Measurements from ENCODE around the gene ZNF268.
"Not testable (repeated sequence)": the region's sequence is repeated elsewhere in the genome, so short reads cannot be mapped to it uniquely, and the experiment has no call there.

The ZNF268 gene

DNA sequence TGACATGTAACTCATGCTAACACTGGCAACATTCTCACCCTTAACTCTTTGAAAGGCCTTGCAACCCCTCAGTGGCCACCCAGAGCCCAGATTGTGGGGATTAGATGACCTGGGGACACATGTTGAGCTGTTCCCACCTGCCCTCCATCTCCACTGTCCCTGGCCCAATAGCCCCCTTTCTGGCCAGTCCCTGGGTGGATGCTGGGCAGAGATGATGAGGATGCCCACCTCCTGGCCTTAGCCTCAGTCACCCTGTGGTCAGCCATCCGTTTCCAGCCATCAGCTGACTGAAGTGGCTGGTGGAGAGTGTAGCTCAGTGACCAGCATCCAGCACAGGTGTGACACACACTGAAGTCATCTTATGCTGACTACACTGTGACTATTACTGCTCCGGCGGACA, 49.7 kb downstream of the ZNF268 start:
- DNase-seq: no peak

DNA sequence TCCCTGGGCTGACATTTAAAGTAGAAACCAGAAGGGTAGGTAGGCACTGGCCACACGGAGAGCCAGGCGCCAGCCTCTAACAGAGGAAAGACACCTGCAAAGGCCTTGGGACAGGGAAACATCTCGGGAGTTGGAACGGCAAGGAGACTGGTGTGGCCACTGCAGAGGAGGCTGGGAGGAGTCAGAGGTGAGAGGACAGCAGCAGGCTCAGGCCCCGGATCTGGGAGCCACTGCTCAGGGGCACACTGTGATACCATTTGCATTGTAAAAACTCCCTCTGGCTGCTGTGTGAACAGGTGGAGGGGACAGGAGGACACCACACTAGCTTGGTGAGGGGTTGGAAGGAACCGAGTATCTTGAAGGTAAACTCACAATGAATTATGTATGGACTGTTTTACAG, 51.7 kb downstream of the ZNF268 start:
- DNase-seq: no peak

DNA sequence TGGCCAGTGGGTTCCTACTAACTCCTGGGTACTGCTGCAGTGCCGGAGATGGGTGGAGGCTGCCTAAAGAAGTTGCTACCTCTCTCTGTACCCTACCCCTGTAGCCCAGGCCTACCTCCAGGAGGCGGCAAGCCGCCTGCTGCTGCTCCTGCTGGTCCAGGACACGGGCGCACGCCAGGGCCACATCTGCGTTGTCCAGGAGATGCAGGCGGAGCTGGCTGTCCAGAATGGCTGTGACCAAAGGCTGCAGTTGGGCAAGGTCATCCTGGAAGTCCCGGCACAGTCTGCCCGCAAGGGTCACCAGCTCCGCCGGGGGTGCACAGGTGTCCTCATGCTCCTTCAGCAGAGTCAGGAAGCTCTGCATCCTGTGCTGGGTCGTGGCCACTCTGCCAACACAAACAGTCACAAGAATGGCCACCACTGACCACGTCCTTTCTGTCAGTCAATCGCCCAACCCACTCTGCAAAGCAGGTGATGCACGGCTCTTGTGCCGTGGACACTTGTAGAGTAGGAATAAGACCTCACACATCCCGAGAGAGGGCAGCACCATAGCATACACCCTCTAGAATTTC, 52.8 kb downstream of the ZNF268 start:
- DNase-seq: no peak

DNA sequence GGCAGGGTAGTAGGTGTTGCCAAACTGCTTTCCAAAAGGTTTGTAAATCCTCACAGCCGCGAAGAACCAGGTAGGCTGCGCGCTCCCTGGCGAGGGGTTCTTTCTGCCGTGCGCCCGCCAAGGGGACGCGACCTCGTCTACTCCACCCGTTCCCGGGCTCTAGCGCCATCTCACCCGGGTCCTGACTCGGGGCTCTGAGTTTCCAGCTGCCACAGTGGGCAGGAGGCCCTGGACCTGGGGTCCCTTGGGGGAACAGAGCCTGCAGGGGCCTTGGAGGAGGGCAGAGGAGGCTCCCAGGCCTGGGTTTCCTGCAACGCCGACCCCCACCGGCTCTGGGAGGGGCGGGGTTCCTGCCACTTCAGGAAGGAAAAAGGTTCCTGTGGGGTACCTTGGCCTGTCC, 53.7 kb downstream of the ZNF268 start:
- no peak for DNase-seq

DNA sequence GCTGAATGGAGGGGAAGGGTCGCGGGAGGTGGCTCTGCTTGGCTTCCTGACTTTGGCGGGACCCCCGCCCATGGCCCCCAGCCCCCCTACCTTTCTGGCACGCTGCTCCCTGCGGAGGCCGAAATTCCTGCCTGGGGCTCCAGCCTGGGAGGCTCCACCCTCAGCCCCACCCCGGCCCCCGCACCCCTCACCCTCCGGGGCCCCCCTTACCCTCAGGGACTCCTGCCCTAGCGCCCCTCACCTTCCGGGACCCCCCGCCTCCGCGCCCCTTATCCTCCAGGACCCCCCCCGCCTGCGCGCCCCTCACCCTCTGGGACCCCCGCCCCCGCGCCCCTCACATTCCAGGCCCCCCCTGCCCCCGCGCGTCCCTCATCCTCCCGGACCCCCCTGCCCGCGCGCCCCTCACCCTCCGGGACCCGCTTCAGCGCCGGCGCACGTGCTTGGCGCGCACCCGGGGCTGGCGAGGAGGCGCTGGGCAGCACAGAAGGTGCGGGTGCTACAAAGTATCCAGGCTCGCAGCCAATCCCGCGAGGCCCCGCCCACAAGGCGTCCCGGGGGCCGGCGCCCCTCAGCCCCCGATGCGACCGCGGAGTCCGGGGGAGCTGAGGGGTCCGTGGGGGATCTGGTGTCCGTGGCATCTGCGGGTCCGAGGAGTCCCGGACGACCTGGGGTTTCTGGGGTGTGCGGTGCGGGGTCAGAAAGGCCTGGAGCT, 54.3 kb downstream of the ZNF268 start, which contains the start of gene ANHX:
Gene ANHX (minus strand): TSS at position 477 of the 712 bp plus-strand sequence. CDS start 1,521 bp downstream, outside the sequence.
- DNase-seq: no peak

DNA sequence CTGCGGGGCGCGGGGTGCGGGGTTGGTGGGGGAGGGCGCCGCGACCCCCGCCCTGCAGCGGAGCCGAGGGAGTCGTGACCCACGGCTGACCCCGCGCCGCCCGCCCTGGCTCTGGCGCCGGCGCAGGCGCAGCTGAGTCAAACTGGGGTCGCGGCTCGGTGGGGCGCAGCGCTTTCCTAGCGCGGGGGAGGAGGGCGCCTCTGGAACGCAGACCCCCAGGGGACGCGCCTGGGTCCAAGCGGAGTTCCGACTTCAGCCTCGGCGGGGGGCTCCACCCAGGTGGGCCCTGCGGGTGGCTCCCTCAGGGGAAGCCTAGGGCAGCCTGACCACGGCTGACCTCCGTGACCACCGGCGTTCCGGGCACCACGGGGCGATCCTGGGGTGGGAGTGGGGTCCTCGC, 54.8 kb downstream of the ZNF268 start:
- no peak for DNase-seq

DNA sequence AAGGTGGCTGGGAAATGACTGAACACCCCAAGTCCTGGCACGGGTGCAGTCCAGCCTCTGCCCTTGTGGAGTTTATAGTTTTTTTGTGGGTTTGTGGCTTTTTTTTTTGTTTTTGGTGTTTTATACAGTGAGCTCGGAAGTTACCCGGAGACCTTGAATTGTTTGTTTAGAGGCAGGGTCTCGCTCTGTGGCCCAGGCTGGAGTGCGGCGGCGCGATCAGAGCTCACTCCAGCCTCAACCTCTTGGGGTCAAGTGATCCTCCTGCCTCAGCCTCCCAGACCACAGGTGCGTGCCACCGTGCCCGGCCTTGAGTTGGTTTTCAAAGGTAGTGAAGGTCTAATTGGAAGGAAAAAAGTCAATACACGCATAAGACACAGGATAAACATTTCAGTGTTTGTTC, 55.3 kb downstream of the ZNF268 start:
- no peak for DNase-seq

DNA sequence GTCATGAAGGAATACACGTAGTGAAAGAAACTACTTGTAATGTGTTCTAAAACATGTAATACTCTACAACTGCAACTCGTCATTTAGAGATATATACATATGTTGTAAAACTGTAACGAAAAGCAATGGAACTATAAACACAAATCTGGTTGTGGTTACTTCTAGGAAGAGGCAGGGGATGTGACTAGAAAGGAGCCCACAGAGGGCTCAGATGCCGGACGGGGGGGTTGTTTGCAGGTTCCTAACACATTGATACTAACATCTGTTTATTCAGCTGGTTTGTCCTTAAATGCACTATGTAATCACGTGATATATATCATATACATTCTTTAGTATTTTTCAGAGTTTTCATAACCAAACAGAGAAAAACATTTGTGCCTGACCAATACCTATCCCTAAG, 70.4 kb downstream of the ZNF268 start:
- no peak for DNase-seq

DNA sequence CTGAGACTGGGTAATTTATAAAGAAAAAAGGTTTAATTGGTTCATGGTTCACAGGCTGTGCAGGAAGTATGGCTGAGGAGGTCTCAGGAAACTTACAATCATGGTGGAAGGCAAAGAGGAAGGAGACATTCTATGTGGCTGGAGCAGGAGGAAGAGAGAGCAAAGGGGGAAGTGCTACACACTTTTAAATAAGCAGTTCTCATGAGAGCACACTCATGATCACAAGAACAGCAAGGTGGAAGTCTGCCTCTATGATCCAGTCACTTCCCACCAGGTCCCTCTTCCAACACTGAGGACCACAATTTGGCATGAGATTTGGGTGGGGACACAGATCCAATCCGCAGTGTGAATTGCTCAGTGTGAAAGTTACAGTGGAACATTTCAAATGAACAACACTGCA, 74.5 kb downstream of the ZNF268 start:
- DNase-seq: not testable (repeated sequence)

DNA sequence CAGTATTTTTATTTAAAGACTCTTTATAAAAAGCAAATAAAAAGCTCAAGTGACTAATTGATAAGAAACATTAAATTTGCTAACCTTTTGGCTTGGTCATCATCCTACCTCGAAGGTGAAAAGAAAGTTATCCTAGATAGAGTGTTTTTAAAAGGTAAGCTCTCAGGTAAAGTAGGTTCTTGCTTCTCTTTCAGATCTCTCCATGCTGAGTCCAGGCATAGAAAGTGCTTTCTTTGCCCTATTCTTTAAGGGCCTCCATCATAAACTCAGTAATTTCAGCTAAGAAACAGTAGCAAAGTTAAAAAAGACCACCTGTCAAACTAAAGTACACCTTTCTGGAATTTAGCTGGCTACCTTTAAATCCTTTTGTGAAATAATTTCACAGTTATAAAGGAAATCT, 75.0 kb downstream of the ZNF268 start:
- DNase-seq: no peak

DNA sequence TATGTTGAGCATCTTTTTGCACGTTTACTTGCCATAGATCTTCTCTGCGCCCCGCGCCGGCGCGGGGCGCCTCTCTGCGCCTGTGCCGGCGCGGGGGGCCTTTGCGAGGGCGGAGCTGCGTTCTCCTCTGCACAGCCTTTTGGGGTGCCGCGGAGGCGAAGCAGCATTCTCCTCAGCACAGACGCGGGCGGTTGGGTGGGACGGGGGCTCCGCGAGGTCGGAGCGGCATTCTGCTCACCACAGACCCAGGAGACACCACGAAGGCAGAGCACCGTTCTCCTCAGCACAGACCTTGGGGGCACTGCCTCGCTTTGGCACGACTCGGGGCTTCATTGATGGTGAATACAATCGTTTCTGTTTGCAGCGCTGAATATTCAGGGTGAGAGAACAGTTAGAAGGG, 82.9 kb downstream of the ZNF268 start:
- no peak for DNase-seq

Data from NCI-H226 (cell line).